A673 (cell line): ENCODE measurements around the gene FAM98B. TPM values are rescaled to one million over a fixed set of nuclear protein-coding genes. Genes with fewer than 3 reads are reported as not detected.
A peak's percentile ranks its signal among the peaks of the same experiment; 100 is the strongest.

Experiments
- BruUV-seq: library from RNA; stranded (reverse); fragments of 400-500 nt; replicated peaks from 2 replicates; lab custom pipeline; 2021; lab: Mats Ljungman, UMichigan
- CTCF ChIA-PET: fragments of 300-600 bp; sonication (Branson Sonifier 250); formaldehyde crosslinking; loops from one replicate; lab custom pipeline; 2022; ENCODE audit warnings: antibody characterized with exemption; lab: Charles Lee
- POLR2A ChIA-PET: fragments of 300-600 bp; sonication (Branson Sonifier 250); formaldehyde crosslinking; loops from one replicate; lab custom pipeline; 2022; ENCODE audit warnings: antibody characterized with exemption; ENCODE audit not compliant: low non-redundant PET; lab: Charles Lee
- DNase-seq: peaks from one replicate; pipeline ENCODE4 v3.0.0-alpha.2; 2015; ENCODE audit warnings: low spot score
- H3K27ac ChIP-seq: fragments of 200-600 bp; sonication (generic); 2 replicates; pipeline ENCODE4 v1.5.1; 2016; ENCODE audit warnings: mixed run types, low read depth, mild to moderate bottlenecking, mixed read lengths, antibody characterized with exemption, low read length; ENCODE audit not compliant: poor library complexity, severe bottlenecking
- H3K27me3 ChIP-seq: fragments of 200-600 bp; sonication (generic); replicated peaks from 2 replicates; pipeline ENCODE4 v1.6.1; 2017; ENCODE audit warnings: mixed run types, low read depth, mild to moderate bottlenecking, mixed read lengths, antibody characterized with exemption, low read length; ENCODE audit not compliant: insufficient read depth, poor library complexity
- H3K36me3 ChIP-seq: fragments of 200-600 bp; sonication (generic); 2 replicates; pipeline ENCODE4 v1.6.1; 2016; ENCODE audit warnings: mixed run types, mild to moderate bottlenecking, mixed read lengths, antibody characterized with exemption, low read length; ENCODE audit not compliant: insufficient read depth, poor library complexity, severe bottlenecking
- H3K4me1 ChIP-seq: fragments of 200-600 bp; sonication (generic); 2 replicates; pipeline ENCODE4 v1.6.1; 2017; ENCODE audit warnings: mixed run types, mild to moderate bottlenecking, mixed read lengths, antibody characterized with exemption, low read length; ENCODE audit not compliant: insufficient read depth, poor library complexity, severe bottlenecking
- H3K4me3 ChIP-seq: fragments of 200-600 bp; sonication (generic); 2 replicates; pipeline ENCODE4 v1.5.1; 2016; ENCODE audit warnings: low read depth, mixed run types, mild to moderate bottlenecking, mixed read lengths, low read length; ENCODE audit not compliant: poor library complexity, severe bottlenecking
- H3K9me3 ChIP-seq: fragments of 200-600 bp; sonication (generic); 2 replicates; pipeline ENCODE4 v1.6.1; 2016; ENCODE audit warnings: mixed run types, low read depth, mild to moderate bottlenecking, mixed read lengths, antibody characterized with exemption, low read length; ENCODE audit not compliant: poor library complexity, severe bottlenecking
- CTCF ChIP-seq: fragments of 300-800, 200-600 bp; sonication (generic); conservative IDR thresholded peaks from 2 replicates; pipeline ENCODE4 v1.5.1; 2017; ENCODE audit warnings: low read depth, mild to moderate bottlenecking, antibody characterized with exemption, low read length, moderate library complexity, mixed read lengths
- EZH2 ChIP-seq: fragments of 200-600 bp; sonication (generic); IDR thresholded peaks from 2 replicates; pipeline ENCODE4 v1.6.1; 2017; ENCODE audit warnings: borderline replicate concordance, low read depth, mild to moderate bottlenecking, mixed read lengths, antibody characterized with exemption, low read length; ENCODE audit not compliant: poor library complexity, severe bottlenecking
- intact Hi-C: fragments of 100-400 bp; cut with micrococcal nuclease; formaldehyde crosslinking; loops from one replicate; pipeline ENCODE4 v1.10.0; 2022; ENCODE audit not compliant: unreplicated experiment
- total RNA-seq: library from RNA; stranded (reverse); gene quantifications from 2 replicates; pipeline ENCODE4 v1.2.3, GENCODE V29; 2021

Gene FAM98B
- total RNA-seq, 1 experiment from 2014 or later, result 45.0 TPM

- no peak overlapping the region for H3K27ac ChIP-seq
- no peaks in the 10 kb centered on the region for H3K9me3 ChIP-seq
- no peak for DNase-seq
- ChIA-PET CTCF (no interaction called here), POLR2A (interaction anchor here (0.6 kb wide), 1 partner anchor 271 kb away, joined by 3 read pairs; no protein-coding TSS in a partner anchor)
- BruUV-seq, result no TSS peak
- H3K27me3 ChIP-seq, result peaks cover 12% of the 10 kb centered on the region
- H3K4me3 ChIP-seq, result no peak overlapping the region
- H3K4me1 ChIP-seq, result no peaks in the 10 kb centered on the region
- TF ChIP-seq CTCF (no peak), EZH2 (no peak)
- intact Hi-C loops, result loop anchor here (5.0 kb wide), 1 partner anchor 410 kb away; no protein-coding TSS in a partner anchor
- H3K36me3 ChIP-seq, result no peaks in the 10 kb centered on the region
Measured at GRCh38 chr15:38411902-38412301, 42.0 kb upstream of the FAM98B start.

GRCh38 chr15:38412466-38412865 is 41.5 kb upstream of the FAM98B start:
- no peak for DNase-seq
- H3K27me3 ChIP-seq, result peaks cover 12% of the 10 kb centered on the region
- ChIA-PET CTCF (no interaction called here), POLR2A (interaction anchor here (0.6 kb wide), 1 partner anchor 270 kb away, joined by 3 read pairs; no protein-coding TSS in a partner anchor)
- BruUV-seq, result no TSS peak
- H3K4me1 ChIP-seq, result no peaks in the 10 kb centered on the region
- no peaks in the 10 kb centered on the region for H3K36me3 ChIP-seq
- no peak overlapping the region for H3K4me3 ChIP-seq
- no peak overlapping the region for H3K27ac ChIP-seq
- no peaks in the 10 kb centered on the region for H3K9me3 ChIP-seq
- intact Hi-C loops, result loop anchor here (5.0 kb wide), 1 partner anchor 410 kb away; no protein-coding TSS in a partner anchor
- TF ChIP-seq CTCF (no peak), EZH2 (no peak)

GRCh38 chr15:38414357-38414756 is 39.6 kb upstream of the FAM98B start:
- Histone ChIP-seq H3K9me3 (no peaks in the 10 kb centered on the region), H3K4me1 (no peaks in the 10 kb centered on the region), H3K36me3 (no peaks in the 10 kb centered on the region), H3K27me3 (peaks cover 12% of the 10 kb centered on the region), H3K27ac (no peak overlapping the region), H3K4me3 (no peak overlapping the region)
- TF ChIP-seq EZH2, result no peak
- TF ChIP-seq CTCF, result peak; percentile 68
- intact Hi-C loops, result loop anchor here (5.0 kb wide), 1 partner anchor 412 kb away; no protein-coding TSS in a partner anchor
- CTCF ChIA-PET, result interaction anchor here (0.9 to 1.6 kb wide), 2 partner anchors 26 to 433 kb away, joined by 3 to 4 read pairs; no protein-coding TSS in a partner anchor
- DNase-seq, result peak; percentile 67
- no TSS peak for BruUV-seq
- POLR2A ChIA-PET, result no interaction called here
